ENCODE measurements around the gene GAB2.

The GAB2 gene

GRCh38 chr11:78427615-78428265 is 10.1 kb upstream of the GAB2 start:
- DNase-seq: no peak

GRCh38 chr11:78426845-78427244 is 9.2 kb upstream of the GAB2 start:
- no peak for DNase-seq

DNA sequence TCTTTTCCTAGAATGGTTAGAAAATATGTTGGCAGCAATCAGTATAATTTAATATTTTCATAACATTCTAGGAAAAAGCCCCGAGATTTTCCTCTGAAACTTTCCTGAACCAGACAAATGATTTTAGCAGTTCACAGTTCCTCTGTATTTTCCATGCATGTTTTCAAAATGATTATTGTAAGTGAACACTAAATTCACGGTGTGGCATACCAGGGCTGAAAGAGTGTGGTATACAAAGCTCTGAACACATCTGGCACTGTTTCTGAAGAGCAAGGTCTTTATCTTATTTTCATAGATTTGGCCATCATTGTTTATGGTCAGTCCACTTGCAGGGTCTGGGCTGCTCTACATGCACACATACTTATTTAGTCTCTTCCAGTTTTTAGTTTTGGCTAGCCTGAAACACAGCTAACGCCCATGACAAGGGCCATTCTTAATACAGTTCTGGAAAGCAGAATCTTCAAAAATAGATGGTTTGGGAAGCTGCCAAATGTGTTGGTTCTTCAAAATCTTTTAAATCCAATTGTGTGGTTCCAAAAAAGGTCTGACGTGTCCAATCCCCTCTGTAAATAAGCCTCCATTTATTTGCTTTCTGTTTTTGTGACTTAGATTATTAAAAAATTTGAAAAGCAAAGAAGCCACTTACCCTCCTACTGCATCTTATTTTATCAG is 7.9 kb upstream of the GAB2 start:
- no peak for DNase-seq

DNA sequence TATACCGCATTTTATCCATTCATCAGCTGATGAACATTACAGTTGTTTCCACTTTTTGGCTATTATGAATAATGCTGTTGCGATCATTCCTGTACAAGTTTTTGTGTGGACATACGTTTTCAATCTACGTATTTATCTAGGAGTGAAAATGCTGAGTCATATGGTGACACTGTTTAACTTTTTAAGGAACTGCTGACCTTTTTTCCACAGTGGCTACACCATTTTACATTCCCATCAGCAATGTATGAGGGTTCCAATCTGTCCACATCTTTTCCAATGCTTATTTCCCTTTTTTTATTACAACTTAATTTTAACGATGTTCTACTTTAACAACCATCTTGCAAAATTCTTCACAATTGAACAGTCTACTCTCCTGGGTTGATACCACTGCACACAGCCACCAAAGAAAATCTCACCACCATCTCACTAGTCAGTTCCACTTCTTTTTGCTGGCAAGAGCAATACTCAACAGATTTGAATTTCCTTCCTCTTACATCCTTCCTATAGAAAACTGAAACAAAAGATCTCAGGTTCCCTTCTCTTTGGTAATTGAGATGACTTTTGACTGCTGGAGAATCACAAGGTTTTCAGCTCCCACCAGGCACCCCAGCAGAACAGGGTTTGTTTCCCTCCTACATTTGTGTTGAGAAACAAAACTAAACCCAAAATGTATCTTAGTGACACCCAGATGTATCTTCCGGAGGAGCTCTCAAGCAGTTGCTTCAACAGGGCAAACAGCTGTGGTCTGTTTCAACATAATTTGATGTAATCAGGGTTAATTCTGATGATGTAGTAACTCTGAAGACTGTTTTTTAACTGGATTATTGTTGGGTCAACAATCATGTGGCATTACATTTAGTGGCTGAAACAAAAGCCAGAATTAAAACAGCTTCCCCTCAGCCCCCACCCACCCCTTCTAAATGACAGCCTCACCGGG is 7.0 kb upstream of the GAB2 start:
- no peak for DNase-seq

GRCh38 chr11:78423241-78423640 is 5.6 kb upstream of the GAB2 start:
- DNase-seq: no peak

DNA sequence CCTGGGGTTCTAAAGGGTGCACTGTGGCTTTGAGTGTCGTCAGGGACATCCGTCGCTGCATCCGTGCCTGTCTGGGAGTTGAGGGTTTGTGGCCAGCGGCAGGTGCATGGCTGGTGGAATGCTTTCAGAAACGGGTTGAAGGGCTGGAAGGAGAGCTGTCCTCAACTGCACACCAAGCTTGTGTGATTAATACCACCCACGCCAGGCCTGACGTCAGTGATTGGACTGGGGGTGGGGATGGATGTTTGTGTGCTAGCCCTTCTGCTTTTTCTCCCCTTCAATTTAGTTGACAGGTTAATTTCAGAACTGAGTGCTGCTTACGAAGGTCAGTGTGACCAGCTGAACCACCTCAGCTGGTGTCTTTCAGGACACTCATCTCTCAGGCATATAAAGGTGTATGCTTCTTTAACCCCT is 3.2 kb upstream of the GAB2 start:
- peak; percentile 32 to 64 for DNase-seq

GRCh38 chr11:78420255-78420764 is 2.7 kb upstream of the GAB2 start:
- DNase-seq: peak; percentile 82 to 92

- peak in 1 of 2 experiments; percentile 11 for DNase-seq
Observed at GRCh38 chr11:78419327-78419726, 1.7 kb upstream of the GAB2 start.

- peak in 1 of 2 experiments; percentile 54 for DNase-seq
Observed at GRCh38 chr11:78418584-78419211, 1.1 kb upstream of the GAB2 start.

- peak; percentile 78 to 98 for DNase-seq
Observed at GRCh38 chr11:78417888-78418583, 416 bp upstream of the GAB2 start.

DNA sequence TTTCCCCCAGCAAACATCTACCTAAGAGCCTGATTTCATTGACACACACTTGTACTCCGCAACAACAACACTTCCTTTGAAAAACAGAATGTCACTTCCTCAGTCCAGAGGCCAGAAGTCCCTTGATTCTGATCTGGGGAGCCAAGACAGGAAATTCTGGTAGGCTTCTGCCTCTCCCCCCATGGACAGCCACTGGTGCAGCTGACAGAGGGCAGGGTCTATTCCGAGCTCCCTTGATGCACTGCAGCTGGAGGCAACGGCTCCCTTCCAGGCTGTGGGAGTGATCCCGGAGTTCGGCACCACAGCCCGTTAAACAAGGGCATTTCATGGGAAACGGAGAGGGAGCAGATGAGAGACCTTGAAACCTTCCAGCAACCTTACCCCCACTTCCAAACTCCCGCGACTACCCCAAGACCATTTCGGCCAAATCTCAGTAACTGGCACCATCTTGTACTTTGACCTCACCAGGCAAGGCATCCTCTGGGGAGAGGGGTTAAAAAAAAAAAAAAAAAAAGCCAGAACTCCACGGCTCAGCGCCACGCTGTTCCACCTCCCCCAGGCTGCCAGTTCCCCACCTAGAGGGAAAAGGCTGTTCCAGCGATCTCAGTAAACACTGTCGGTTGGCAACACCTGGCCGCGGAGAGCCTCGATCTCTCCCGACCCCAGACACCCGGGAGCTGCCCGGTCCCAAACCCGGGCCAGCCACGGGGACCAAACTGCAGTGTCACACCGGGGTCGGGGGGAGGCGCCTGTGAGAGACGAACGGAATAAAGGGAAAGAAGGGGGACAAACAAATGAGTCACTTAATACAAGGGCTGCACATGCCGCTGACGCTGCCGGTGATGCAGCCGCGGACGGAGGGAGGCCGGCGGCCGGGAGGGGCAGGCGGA is 1.1 kb downstream of the GAB2 start:
- peak; percentile 88 to 93 for DNase-seq

DNA sequence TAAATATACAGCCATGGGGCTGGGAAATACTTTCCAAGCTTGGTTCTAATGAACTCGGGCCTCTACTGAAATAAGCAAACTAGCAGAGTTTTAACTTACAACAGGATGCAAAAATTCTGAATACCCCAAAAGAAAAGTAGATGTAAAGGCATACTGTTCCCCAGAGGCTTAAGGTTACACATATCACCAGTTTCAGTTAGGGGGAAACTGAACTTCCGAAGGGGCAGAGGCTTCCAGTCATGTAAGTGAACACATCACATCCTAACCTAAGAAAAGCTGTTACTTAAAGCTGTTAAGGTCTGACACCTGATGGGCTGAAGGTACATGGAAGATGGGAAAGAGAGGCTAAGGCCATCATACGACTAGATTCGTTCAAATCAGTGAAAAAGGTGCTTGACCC is 2.3 kb downstream of the GAB2 start:
- DNase-seq: peak in 1 of 2 experiments; percentile 23

GRCh38 chr11:78414321-78415051 is 3.1 kb downstream of the GAB2 start:
- DNase-seq: peak in 1 of 2 experiments; percentile 47

DNA sequence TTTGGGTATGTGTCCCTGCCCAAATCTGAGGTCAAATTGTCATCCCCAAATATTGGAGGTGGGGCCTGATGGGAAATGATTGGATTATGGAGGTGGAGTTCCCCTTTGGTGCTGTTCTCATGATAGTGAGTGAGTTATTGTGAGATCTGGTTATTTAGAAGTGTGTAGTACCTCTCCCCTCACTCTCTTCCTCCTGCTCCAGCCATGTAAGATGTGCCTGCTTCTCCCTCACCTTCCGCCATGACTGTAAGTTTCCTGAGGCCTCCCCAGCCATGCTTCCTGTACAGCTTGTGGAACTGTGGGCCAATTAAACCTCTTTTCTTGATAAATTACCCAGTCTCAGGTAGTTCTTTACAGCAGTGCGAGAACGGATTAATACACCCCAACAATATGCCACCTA is 9.0 kb downstream of the GAB2 start:
- DNase-seq: no peak

GRCh38 chr11:78406568-78407196 is 10.9 kb downstream of the GAB2 start:
- no peak for DNase-seq

DNA sequence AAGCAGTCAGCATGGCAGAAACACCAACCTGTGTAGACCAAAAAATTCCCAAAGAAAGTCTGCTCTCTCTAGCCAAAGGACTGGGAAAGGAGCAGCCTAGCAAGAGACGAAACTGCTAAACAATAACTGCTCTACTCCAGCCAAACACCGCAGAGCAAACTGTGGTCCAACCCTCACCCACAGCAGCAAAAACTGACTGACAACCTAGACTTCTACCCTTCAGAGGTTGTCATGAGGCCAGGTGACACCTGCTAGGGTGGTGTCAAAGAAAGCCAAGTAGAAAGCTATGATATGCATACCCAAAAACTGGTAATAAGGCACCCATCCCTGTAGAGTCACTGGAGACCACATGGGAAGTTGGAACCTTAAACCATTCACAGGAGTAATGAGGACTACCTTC is 11.8 kb downstream of the GAB2 start:
- no peak for DNase-seq

DNA sequence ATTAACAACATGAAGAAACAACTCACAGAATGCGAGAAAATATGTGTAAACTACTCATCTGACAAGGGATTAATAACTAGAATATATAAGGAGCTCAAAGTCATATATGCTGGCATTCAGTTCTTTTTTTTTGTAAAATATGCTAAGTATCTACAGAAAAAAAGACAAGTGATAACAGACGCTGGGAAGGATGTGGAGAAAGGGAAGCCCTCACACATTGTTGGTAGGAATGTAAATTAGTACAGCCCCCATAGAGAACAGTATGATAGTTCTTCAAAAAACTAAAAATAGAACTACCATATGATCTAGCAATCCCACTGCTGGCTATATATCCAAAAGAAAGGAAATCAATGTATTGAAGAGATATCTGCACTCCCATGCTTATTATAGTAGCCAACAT is 13.8 kb downstream of the GAB2 start:
- no peak for DNase-seq

GRCh38 chr11:78402847-78403246 is 14.8 kb downstream of the GAB2 start:
- no peak for DNase-seq

DNA sequence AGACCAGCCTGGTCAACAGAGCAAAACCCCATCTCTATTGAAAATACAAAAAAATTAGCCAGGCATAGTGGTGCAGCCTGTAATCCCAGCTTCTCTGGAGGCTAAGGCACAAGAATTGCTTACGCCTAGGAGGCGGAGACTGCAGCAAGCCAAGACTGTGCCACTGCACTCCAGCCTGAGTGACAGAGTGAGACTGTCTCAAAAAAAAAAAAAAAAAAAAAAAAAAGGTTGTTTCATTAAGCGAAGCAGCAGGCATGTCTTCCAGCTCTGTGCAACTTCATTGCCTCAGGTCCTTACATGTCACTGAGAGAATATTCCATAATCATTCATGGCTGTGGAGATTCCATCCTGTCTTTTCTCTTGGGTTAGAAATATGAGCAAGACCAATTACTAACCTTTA is 16.9 kb downstream of the GAB2 start:
- no peak for DNase-seq

GRCh38 chr11:78400116-78400515 is 17.5 kb downstream of the GAB2 start:
- no peak for DNase-seq
